ENCODE measurements around the gene ABCB7.

Gene ABCB7

DNA sequence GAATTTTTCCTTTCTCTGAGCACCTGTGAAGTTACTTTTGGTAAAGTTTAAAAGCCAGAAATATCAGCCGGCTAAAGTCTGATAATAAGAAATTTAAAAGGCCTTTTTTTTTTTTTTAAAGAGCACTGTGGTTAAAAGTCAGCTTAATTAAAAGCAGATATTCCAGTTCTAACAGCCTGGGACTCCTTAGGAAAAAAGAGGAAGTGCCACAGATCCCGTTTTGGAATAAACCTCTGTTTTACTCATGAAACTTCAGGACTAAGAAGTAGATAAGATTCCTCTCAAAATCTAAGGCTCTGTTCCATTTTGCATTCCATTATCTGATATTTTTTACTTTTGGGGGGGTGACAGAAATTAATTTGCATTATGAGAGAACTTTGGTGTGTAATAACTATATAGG is 37.8 kb downstream of the ABCB7 start:
- TF ChIP-seq, protein P1, sequence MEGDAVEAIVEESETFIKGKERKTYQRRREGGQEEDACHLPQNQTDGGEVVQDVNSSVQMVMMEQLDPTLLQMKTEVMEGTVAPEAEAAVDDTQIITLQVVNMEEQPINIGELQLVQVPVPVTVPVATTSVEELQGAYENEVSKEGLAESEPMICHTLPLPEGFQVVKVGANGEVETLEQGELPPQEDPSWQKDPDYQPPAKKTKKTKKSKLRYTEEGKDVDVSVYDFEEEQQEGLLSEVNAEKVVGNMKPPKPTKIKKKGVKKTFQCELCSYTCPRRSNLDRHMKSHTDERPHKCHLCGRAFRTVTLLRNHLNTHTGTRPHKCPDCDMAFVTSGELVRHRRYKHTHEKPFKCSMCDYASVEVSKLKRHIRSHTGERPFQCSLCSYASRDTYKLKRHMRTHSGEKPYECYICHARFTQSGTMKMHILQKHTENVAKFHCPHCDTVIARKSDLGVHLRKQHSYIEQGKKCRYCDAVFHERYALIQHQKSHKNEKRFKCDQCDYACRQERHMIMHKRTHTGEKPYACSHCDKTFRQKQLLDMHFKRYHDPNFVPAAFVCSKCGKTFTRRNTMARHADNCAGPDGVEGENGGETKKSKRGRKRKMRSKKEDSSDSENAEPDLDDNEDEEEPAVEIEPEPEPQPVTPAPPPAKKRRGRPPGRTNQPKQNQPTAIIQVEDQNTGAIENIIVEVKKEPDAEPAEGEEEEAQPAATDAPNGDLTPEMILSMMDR (IDR thresholded peaks at IDR 0.05; ENCODE audit: insufficient read depth, low read length, missing control alignments) = no peak
- ChIA-PET POLR2A (interaction anchor here (0.6 kb wide), 1 partner anchor 542 kb away, joined by 3 read pairs; no protein-coding TSS in a partner anchor), CTCF (interaction anchor here (1.0 kb wide), 1 partner anchor 38 kb away, joined by 3 read pairs; the partner anchor contains the start of gene ABCB7)
- H3K4me3 ChIP-seq (ENCODE audit: low read depth, low read length) = no peak overlapping the region
- DNase-seq (ENCODE audit: low read depth, low spot score) = no peak

DNA sequence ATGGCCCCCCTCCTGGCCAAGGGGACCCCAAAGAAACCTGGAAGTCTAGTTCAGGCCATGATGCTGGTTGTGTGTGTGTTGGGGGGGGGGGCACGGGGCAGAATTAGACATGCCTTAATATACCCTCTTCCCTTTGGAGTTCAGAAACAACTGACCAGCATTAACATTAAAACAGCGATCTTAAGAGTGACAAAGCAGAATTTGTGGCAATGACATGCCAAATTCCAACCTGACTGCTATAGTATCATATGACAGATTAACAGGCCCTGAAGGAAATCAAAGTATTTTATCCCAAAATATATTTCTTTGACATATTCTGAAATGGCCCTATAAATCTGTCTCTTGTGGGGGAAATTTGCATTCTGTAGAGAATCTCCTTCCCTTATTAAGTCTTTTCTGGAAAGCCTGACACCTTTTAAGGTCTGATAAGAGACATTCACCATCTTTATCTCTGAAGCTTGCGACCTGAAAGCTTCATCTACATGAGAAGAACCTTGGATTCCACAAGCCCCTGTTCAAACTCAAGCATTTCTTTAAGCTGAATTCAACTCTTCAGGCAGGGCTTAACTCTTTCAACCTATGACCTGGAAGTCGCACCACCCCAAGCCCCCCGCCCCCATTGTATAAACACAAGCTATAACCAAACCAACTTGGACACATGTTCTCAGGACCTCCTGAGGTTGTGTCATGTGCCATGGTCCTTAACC is 40.2 kb downstream of the ABCB7 start:
- DNase-seq (ENCODE audit: low read depth, low spot score) = no peak
- ChIA-PET CTCF (no interaction called here), POLR2A (no interaction called here)
- TF ChIP-seq, protein P1 (IDR thresholded peaks at IDR 0.05; ENCODE audit: insufficient read depth, low read length, missing control alignments) = no peak
- no peak overlapping the region for H3K4me3 ChIP-seq (ENCODE audit: low read depth, low read length)

DNA sequence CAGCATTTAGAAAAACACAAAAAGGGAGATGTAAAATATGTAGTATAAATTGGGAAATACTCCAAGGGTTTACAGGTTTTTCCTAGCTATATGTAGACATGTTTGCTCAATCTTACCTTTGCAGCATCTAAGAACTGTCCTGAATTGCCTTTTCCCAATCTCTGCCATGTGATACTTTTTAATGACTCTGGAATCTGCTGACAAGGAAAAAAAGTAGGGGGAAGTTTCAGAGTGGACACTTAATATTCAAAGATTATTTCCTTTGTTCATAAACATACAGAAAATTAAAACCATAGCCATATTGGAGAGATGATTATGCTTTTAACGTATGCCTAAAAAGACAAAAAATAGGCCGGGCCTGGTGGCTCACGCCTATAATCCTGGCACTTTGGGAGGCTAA is 41.4 kb downstream of the ABCB7 start:
- no peak overlapping the region for H3K4me3 ChIP-seq (ENCODE audit: low read depth, low read length)
- TF ChIP-seq, protein P1 (IDR thresholded peaks at IDR 0.05; ENCODE audit: insufficient read depth, low read length, missing control alignments) = no peak
- CTCF ChIA-PET = no interaction called here
- no peak for DNase-seq (ENCODE audit: low read depth, low spot score)
- POLR2A ChIA-PET = no interaction called here

DNA sequence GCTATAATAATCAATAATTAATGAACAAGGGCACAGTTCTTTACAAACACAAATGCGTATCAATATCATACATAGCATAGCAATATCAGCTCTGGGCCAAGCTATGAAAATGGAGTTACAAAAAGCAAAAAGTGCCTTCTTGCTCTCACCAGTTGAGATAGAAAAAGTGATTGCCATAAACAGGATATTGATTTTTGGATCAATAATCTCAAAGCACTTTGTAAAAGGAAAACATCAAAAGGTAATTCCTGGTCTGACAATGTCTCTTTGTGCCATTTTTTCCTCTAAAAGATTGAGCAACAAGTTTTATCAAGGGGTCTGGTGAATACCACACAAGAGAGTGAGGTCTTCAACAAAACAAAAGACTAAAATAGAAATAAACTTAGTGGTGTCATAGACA is 42.4 kb downstream of the ABCB7 start:
- DNase-seq (ENCODE audit: low read depth, low spot score) = no peak
- H3K4me3 ChIP-seq (ENCODE audit: low read depth, low read length) = no peak overlapping the region
- ChIA-PET CTCF (no interaction called here), POLR2A (no interaction called here)
- TF ChIP-seq, protein P1 (IDR thresholded peaks at IDR 0.05; ENCODE audit: insufficient read depth, low read length, missing control alignments) = no peak

DNA sequence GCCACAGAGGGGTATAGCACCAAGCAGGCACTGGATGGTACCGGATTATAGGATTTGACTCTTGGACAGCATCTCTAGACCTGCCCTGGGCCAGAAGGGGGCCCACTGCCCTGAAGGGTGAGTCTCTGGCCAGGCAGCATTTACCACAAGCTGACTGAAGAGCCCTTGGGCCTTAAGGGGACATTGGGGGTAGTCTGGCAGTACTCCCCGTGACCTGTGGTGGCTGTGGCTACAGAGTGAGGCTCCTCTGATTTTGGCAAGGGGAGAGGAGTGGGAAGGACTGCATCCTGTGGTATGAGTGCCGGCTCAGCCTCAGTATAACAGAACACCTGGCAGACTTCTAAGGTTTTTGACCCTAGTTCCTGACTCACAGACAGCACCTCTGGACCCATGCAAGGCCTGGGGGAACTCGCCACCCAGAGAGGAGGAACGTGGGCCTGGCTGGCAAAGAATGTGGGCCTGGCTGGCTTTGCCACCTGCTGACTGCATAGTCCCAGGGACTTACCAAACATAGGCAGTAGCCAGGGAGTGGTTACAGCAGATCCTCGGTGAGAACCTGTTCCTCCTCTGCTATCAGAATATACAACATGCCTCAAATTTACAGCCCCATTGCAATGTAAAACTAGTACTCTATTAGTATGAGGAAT is 48.1 kb downstream of the ABCB7 start:
- CTCF ChIA-PET = no interaction called here
- TF ChIP-seq, protein P1 (IDR thresholded peaks at IDR 0.05; ENCODE audit: insufficient read depth, low read length, missing control alignments) = no peak
- POLR2A ChIA-PET = no interaction called here

DNA sequence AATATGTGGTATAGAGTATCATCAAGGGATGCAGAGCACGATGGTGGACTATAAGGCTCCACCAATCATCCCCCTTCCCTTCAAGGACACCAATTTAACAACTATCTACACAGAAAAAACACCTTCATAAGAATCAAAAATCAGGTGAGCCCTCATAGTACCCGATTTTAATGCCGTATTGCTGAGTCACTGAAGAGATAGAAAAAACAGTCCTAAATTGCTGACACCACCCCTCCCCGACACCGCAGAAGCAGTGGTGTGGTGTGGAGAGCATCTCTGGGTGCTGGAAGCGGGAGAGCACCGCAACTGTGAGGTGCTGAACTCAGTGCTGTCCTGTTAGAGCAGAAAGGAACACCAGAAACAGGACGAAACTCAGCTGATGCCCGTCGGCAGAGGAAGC is 49.3 kb downstream of the ABCB7 start:
- ChIA-PET POLR2A (no interaction called here), CTCF (no interaction called here)
- no peak overlapping the region for H3K4me3 ChIP-seq (ENCODE audit: low read depth, low read length)
- no peak for DNase-seq (ENCODE audit: low read depth, low spot score)
- TF ChIP-seq, protein P1 (IDR thresholded peaks at IDR 0.05; ENCODE audit: insufficient read depth, low read length, missing control alignments) = no peak

More for the DNA sequence above, 48.1 kb downstream of the ABCB7 start:
- no peak for DNase-seq (ENCODE audit: low read depth, low spot score)
- no peak overlapping the region for H3K4me3 ChIP-seq (ENCODE audit: low read depth, low read length)

Measured in AG04449 (cell line).